Measurements from ENCODE around the gene ZCWPW1.

DNA sequence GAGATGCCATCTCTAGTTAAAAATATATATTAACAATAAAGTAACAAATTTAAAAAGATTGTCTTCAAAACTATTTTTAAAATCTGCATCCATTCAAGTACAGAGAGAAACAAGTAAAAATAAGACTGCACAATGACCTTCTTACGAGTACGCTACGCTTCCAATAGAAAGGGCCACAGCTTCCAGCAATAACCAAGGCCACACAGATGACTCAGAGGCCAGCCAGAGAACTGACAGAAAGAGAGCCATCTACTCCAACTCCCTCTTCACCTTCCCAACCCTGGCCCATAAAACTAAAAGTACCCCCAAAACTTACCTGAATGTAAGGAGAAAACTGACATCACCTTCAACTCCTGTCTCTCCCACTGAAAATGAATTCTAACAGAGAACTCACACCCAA is 28.5 kb downstream of the ZCWPW1 start:
- TF ChIP-seq, protein P1, sequence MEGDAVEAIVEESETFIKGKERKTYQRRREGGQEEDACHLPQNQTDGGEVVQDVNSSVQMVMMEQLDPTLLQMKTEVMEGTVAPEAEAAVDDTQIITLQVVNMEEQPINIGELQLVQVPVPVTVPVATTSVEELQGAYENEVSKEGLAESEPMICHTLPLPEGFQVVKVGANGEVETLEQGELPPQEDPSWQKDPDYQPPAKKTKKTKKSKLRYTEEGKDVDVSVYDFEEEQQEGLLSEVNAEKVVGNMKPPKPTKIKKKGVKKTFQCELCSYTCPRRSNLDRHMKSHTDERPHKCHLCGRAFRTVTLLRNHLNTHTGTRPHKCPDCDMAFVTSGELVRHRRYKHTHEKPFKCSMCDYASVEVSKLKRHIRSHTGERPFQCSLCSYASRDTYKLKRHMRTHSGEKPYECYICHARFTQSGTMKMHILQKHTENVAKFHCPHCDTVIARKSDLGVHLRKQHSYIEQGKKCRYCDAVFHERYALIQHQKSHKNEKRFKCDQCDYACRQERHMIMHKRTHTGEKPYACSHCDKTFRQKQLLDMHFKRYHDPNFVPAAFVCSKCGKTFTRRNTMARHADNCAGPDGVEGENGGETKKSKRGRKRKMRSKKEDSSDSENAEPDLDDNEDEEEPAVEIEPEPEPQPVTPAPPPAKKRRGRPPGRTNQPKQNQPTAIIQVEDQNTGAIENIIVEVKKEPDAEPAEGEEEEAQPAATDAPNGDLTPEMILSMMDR (IDR thresholded peaks at IDR 0.05), result no peak
- no peak for TF ChIP-seq POLR2A (IDR thresholded peaks at IDR 0.05)

All from testis (tissue), 2 donors.